Stimulated activated CD4-positive, alpha-beta T cell treated with anti-CD3 and anti-CD28 coated beads, Interleukin-2, amount 100 ng/mL, for 4 hours (primary cell): Measurements from ENCODE around the gene RBM24.

Experiments used
- DNase-seq: peaks from one replicate; pipeline ENCODE4 v3.0.0-alpha.2; 2020; ENCODE audit warnings: low read depth

RBM24 gene

DNA sequence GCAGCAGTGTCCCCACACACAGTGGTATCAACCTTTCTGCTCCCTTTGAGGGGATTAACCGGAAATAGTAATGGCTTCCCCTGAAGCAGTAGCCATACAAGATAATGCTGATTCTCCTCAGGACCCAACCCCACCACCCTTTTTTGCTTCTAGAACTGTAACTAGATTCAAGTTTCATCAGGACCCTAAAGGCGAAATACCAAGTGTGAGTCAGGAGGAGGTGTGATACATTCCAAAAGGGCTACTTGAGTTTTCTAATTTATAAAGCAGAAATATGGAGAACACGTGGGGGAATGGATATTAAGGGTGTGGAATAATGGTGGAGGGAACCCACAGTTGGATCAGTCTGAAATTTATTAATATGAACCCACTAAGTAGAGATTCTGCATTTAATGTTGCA, 60.7 kb downstream of the RBM24 start:
- DNase-seq: no peak

DNA sequence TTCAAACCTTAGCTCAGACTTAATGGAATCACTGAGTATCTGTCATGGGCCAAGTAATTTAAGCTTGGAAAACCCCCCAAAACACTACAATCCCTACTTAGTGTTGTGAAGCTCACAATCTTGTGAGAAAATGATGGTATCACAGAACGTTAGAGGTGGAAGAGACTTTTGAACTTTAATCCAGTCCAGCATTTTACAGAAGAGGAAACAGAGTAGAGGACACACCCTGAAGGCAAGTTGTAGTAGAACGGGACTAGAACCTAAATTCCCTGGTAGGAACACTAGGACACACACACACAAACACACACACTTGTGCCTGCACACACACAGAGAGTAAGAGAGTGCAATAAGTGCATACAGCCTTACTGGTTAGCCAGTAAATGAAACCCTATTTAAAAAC, 62.1 kb downstream of the RBM24 start:
- DNase-seq: no peak
